ENCODE data around the gene CFAP20DC. TPM values are rescaled to one million over a fixed set of nuclear protein-coding genes. Genes with fewer than 3 reads are reported as not detected.
"Not testable (repeated sequence)": the region's sequence is repeated elsewhere in the genome, so short reads cannot be mapped to it uniquely, and the experiment has no call there.

Gene CFAP20DC
- total RNA-seq, 1 donor from 2014 or later: 0.77 TPM

- no peak for DNase-seq (ENCODE audit: low read depth in 2 of 2)
Measured at GRCh38 chr3:58963928-58964503, 85.8 kb downstream of the CFAP20DC start.

GRCh38 chr3:58962816-58963215 lies 87.0 kb downstream of the CFAP20DC start:
- no peak for DNase-seq (ENCODE audit: low read depth in 2 of 2)

- DNase-seq (ENCODE audit: low read depth in 2 of 2): no peak
Measured at GRCh38 chr3:58962040-58962651, 87.7 kb downstream of the CFAP20DC start.

GRCh38 chr3:58955308-58955707 lies 94.5 kb downstream of the CFAP20DC start:
- DNase-seq (ENCODE audit: low read depth in 2 of 2): no peak

GRCh38 chr3:58953288-58953687 lies 96.5 kb downstream of the CFAP20DC start:
- DNase-seq (ENCODE audit: low read depth in 2 of 2): no peak

- DNase-seq (ENCODE audit: low read depth in 2 of 2): no peak
Measured at GRCh38 chr3:58952128-58952917, 97.5 kb downstream of the CFAP20DC start.

GRCh38 chr3:58948018-58948417 lies 101.8 kb downstream of the CFAP20DC start:
- DNase-seq (ENCODE audit: low read depth in 2 of 2): peak; percentile 3 to 33

GRCh38 chr3:58946875-58947274 lies 103.0 kb downstream of the CFAP20DC start:
- no peak for DNase-seq (ENCODE audit: low read depth in 2 of 2)

GRCh38 chr3:58938057-58938456 lies 111.8 kb downstream of the CFAP20DC start:
- no peak for DNase-seq (ENCODE audit: low read depth in 2 of 2)

- DNase-seq (ENCODE audit: low read depth in 2 of 2): no peak
Measured at GRCh38 chr3:58924578-58924977, 125.2 kb downstream of the CFAP20DC start.

- no peak for DNase-seq (ENCODE audit: low read depth in 2 of 2)
Measured at GRCh38 chr3:58900386-58900785, 149.4 kb downstream of the CFAP20DC start.

GRCh38 chr3:58899953-58900298 lies 149.9 kb downstream of the CFAP20DC start:
- DNase-seq (ENCODE audit: low read depth in 2 of 2): peak in 1 of 2 donors; percentile 1

- DNase-seq (ENCODE audit: low read depth in 2 of 2): peak; percentile 68 to 79
Measured at GRCh38 chr3:58899159-58899952, 150.5 kb downstream of the CFAP20DC start.

- DNase-seq (ENCODE audit: low read depth in 2 of 2): no peak
Measured at GRCh38 chr3:58898513-58898912, 151.3 kb downstream of the CFAP20DC start.

- DNase-seq (ENCODE audit: low read depth in 2 of 2): no peak
Measured at GRCh38 chr3:58897646-58898045, 152.2 kb downstream of the CFAP20DC start.

GRCh38 chr3:58895678-58896077 lies 154.1 kb downstream of the CFAP20DC start:
- not testable (repeated sequence) for DNase-seq (ENCODE audit: low read depth in 2 of 2)

GRCh38 chr3:58892526-58892925 lies 157.3 kb downstream of the CFAP20DC start:
- not testable (repeated sequence) for DNase-seq (ENCODE audit: low read depth in 2 of 2)

- no peak for DNase-seq (ENCODE audit: low read depth in 2 of 2)
Measured at GRCh38 chr3:58888087-58888486, 161.7 kb downstream of the CFAP20DC start.

GRCh38 chr3:58884453-58884852 lies 165.4 kb downstream of the CFAP20DC start:
- no peak for DNase-seq (ENCODE audit: low read depth in 2 of 2)

- peak in 1 of 2 donors; percentile 18 for DNase-seq (ENCODE audit: low read depth in 2 of 2)
Measured at GRCh38 chr3:58880182-58880581, 169.6 kb downstream of the CFAP20DC start.

GRCh38 chr3:58874795-58875194 lies 175.0 kb downstream of the CFAP20DC start:
- DNase-seq (ENCODE audit: low read depth in 2 of 2): peak in 1 of 2 donors; percentile 60

- DNase-seq (ENCODE audit: low read depth in 2 of 2): peak in 1 of 2 donors; percentile 45
Measured at GRCh38 chr3:58874248-58874741, 175.5 kb downstream of the CFAP20DC start.
